ENCODE data around the gene AFAP1. TPM values are rescaled to one million over a fixed set of nuclear protein-coding genes. Genes with fewer than 3 reads are reported as not detected.
A peak's percentile ranks its signal among the peaks of the same experiment; 100 is the strongest.

AFAP1 gene
- total RNA-seq, 1 donor from 2014 or later, result 19.3 TPM

GRCh38 chr4:7806338-7807090 is 133.1 kb downstream of the AFAP1 start:
- DNase-seq (ENCODE audit: low read depth in 2 of 2), result peak in 1 of 2 donors; percentile 56

GRCh38 chr4:7805533-7806337 is 133.9 kb downstream of the AFAP1 start:
- DNase-seq (ENCODE audit: low read depth in 2 of 2), result peak; percentile 61 to 92

- no peak for DNase-seq (ENCODE audit: low read depth in 2 of 2)
Measured at GRCh38 chr4:7804756-7805385, 134.8 kb downstream of the AFAP1 start.

- peak in 1 of 2 donors; percentile 74 for DNase-seq (ENCODE audit: low read depth in 2 of 2)
Measured at GRCh38 chr4:7803992-7804755, 135.5 kb downstream of the AFAP1 start.

GRCh38 chr4:7803371-7803770 is 136.3 kb downstream of the AFAP1 start:
- DNase-seq (ENCODE audit: low read depth in 2 of 2), result no peak

- DNase-seq (ENCODE audit: low read depth in 2 of 2), result peak; percentile 42 to 83
Measured at GRCh38 chr4:7802093-7802726, 137.5 kb downstream of the AFAP1 start.

- no peak for DNase-seq (ENCODE audit: low read depth in 2 of 2)
Measured at GRCh38 chr4:7801641-7802040, 138.0 kb downstream of the AFAP1 start.

- no peak for DNase-seq (ENCODE audit: low read depth in 2 of 2)
Measured at GRCh38 chr4:7801001-7801400, 138.7 kb downstream of the AFAP1 start.

GRCh38 chr4:7800410-7800809 is 139.3 kb downstream of the AFAP1 start:
- DNase-seq (ENCODE audit: low read depth in 2 of 2), result no peak

GRCh38 chr4:7799736-7800135 is 139.9 kb downstream of the AFAP1 start:
- DNase-seq (ENCODE audit: low read depth in 2 of 2), result no peak

GRCh38 chr4:7799306-7799705 is 140.4 kb downstream of the AFAP1 start:
- DNase-seq (ENCODE audit: low read depth in 2 of 2), result no peak

- peak in 1 of 2 donors; percentile 33 for DNase-seq (ENCODE audit: low read depth in 2 of 2)
Measured at GRCh38 chr4:7798178-7798995, 141.3 kb downstream of the AFAP1 start.

GRCh38 chr4:7797330-7797729 is 142.3 kb downstream of the AFAP1 start:
- no peak for DNase-seq (ENCODE audit: low read depth in 2 of 2)

GRCh38 chr4:7795983-7796382 is 143.7 kb downstream of the AFAP1 start:
- no peak for DNase-seq (ENCODE audit: low read depth in 2 of 2)

- DNase-seq (ENCODE audit: low read depth in 2 of 2), result no peak
Measured at GRCh38 chr4:7793186-7793585, 146.5 kb downstream of the AFAP1 start.

GRCh38 chr4:7792616-7793015 is 147.0 kb downstream of the AFAP1 start:
- peak in 1 of 2 donors; percentile 58 for DNase-seq (ENCODE audit: low read depth in 2 of 2)

GRCh38 chr4:7790999-7791398 is 148.7 kb downstream of the AFAP1 start:
- DNase-seq (ENCODE audit: low read depth in 2 of 2), result no peak

GRCh38 chr4:7790023-7790422 is 149.6 kb downstream of the AFAP1 start:
- no peak for DNase-seq (ENCODE audit: low read depth in 2 of 2)

- DNase-seq (ENCODE audit: low read depth in 2 of 2), result no peak
Measured at GRCh38 chr4:7788694-7789425, 150.8 kb downstream of the AFAP1 start.
